ENCODE measurements around the gene KLHL35. TPM values are rescaled to one million over a fixed set of nuclear protein-coding genes. Genes with fewer than 3 reads are reported as not detected.

Gene KLHL35
- total RNA-seq, 1 donor from 2014 or later = 2.3 TPM

- peak overlapping the region; percentile 99 for H3K4me3 Mint-ChIP-seq (ENCODE audit: unreplicated experiment)
- H3K9me3 Mint-ChIP-seq (ENCODE audit: unreplicated experiment) = no peaks in the 10 kb centered on the region
- H3K36me3 Mint-ChIP-seq (ENCODE audit: unreplicated experiment) = peaks cover 31% of the 10 kb centered on the region
- H3K4me1 Mint-ChIP-seq (ENCODE audit: unreplicated experiment) = peaks cover 31% of the 10 kb centered on the region
- peak overlapping the region; percentile 10 for H3K27ac Mint-ChIP-seq (ENCODE audit: unreplicated experiment)
- TF ChIP-seq CTCF (IDR thresholded peaks at IDR 0.05) = no peak
- peaks cover 9% of the 10 kb centered on the region for H3K27me3 Mint-ChIP-seq (ENCODE audit: unreplicated experiment)
- DNase-seq (ENCODE audit: extremely low spot score, unreplicated experiment) = no peak
These were observed 34.1 kb downstream of the KLHL35 start for GRCh38 chr11:75398906-75399305.

GRCh38 chr11:75394085-75394840, 38.7 kb downstream of the KLHL35 start:
- Mint-ChIP-seq H3K27me3 (ENCODE audit: unreplicated experiment) (peaks cover 12% of the 10 kb centered on the region), H3K4me3 (ENCODE audit: unreplicated experiment) (no peak overlapping the region), H3K36me3 (ENCODE audit: unreplicated experiment) (peaks cover 1% of the 10 kb centered on the region), H3K4me1 (ENCODE audit: unreplicated experiment) (peaks cover 2% of the 10 kb centered on the region), H3K27ac (ENCODE audit: unreplicated experiment) (no peak overlapping the region), H3K9me3 (ENCODE audit: unreplicated experiment) (no peaks in the 10 kb centered on the region)
- no peak for DNase-seq (ENCODE audit: extremely low spot score, unreplicated experiment)
- no peak for TF ChIP-seq CTCF (IDR thresholded peaks at IDR 0.05)

- Mint-ChIP-seq H3K27me3 (ENCODE audit: unreplicated experiment) (peaks cover 3% of the 10 kb centered on the region), H3K36me3 (ENCODE audit: unreplicated experiment) (no peaks in the 10 kb centered on the region), H3K27ac (ENCODE audit: unreplicated experiment) (no peak overlapping the region), H3K9me3 (ENCODE audit: unreplicated experiment) (no peaks in the 10 kb centered on the region), H3K4me1 (ENCODE audit: unreplicated experiment) (peaks cover 15% of the 10 kb centered on the region), H3K4me3 (ENCODE audit: unreplicated experiment) (no peak overlapping the region)
- DNase-seq (ENCODE audit: extremely low spot score, unreplicated experiment) = no peak
- no peak for TF ChIP-seq CTCF (IDR thresholded peaks at IDR 0.05)
These were observed 43.1 kb downstream of the KLHL35 start for GRCh38 chr11:75389925-75390324.

- H3K27me3 Mint-ChIP-seq (ENCODE audit: unreplicated experiment) = peaks cover 3% of the 10 kb centered on the region
- H3K27ac Mint-ChIP-seq (ENCODE audit: unreplicated experiment) = no peak overlapping the region
- H3K36me3 Mint-ChIP-seq (ENCODE audit: unreplicated experiment) = no peaks in the 10 kb centered on the region
- H3K9me3 Mint-ChIP-seq (ENCODE audit: unreplicated experiment) = no peaks in the 10 kb centered on the region
- H3K4me3 Mint-ChIP-seq (ENCODE audit: unreplicated experiment) = no peak overlapping the region
- DNase-seq (ENCODE audit: extremely low spot score, unreplicated experiment) = no peak
- peaks cover 17% of the 10 kb centered on the region for H3K4me1 Mint-ChIP-seq (ENCODE audit: unreplicated experiment)
- TF ChIP-seq CTCF (IDR thresholded peaks at IDR 0.05) = no peak
These were observed 43.8 kb downstream of the KLHL35 start for GRCh38 chr11:75389276-75389605.

- peaks cover 17% of the 10 kb centered on the region for H3K4me1 Mint-ChIP-seq (ENCODE audit: unreplicated experiment)
- H3K9me3 Mint-ChIP-seq (ENCODE audit: unreplicated experiment) = no peaks in the 10 kb centered on the region
- no peak overlapping the region for H3K4me3 Mint-ChIP-seq (ENCODE audit: unreplicated experiment)
- no peaks in the 10 kb centered on the region for H3K36me3 Mint-ChIP-seq (ENCODE audit: unreplicated experiment)
- peak; percentile 85 for TF ChIP-seq CTCF (IDR thresholded peaks at IDR 0.05)
- H3K27ac Mint-ChIP-seq (ENCODE audit: unreplicated experiment) = no peak overlapping the region
- peak; percentile 87 for DNase-seq (ENCODE audit: extremely low spot score, unreplicated experiment)
- peaks cover 3% of the 10 kb centered on the region for H3K27me3 Mint-ChIP-seq (ENCODE audit: unreplicated experiment)
These were observed 44.4 kb downstream of the KLHL35 start for GRCh38 chr11:75388386-75389275.
